ENCODE data around the gene GLUL. TPM values are rescaled to one million over a fixed set of nuclear protein-coding genes. Genes with fewer than 3 reads are reported as not detected.

GLUL gene
- total and polyA plus RNA-seq, 4 donors = 306 to 1,177 (median 723) TPM

- TF ChIP-seq YY1 (IDR thresholded peaks at IDR 0.05) = no peak
- TF ChIP-seq, protein P1, sequence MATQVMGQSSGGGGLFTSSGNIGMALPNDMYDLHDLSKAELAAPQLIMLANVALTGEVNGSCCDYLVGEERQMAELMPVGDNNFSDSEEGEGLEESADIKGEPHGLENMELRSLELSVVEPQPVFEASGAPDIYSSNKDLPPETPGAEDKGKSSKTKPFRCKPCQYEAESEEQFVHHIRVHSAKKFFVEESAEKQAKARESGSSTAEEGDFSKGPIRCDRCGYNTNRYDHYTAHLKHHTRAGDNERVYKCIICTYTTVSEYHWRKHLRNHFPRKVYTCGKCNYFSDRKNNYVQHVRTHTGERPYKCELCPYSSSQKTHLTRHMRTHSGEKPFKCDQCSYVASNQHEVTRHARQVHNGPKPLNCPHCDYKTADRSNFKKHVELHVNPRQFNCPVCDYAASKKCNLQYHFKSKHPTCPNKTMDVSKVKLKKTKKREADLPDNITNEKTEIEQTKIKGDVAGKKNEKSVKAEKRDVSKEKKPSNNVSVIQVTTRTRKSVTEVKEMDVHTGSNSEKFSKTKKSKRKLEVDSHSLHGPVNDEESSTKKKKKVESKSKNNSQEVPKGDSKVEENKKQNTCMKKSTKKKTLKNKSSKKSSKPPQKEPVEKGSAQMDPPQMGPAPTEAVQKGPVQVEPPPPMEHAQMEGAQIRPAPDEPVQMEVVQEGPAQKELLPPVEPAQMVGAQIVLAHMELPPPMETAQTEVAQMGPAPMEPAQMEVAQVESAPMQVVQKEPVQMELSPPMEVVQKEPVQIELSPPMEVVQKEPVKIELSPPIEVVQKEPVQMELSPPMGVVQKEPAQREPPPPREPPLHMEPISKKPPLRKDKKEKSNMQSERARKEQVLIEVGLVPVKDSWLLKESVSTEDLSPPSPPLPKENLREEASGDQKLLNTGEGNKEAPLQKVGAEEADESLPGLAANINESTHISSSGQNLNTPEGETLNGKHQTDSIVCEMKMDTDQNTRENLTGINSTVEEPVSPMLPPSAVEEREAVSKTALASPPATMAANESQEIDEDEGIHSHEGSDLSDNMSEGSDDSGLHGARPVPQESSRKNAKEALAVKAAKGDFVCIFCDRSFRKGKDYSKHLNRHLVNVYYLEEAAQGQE (IDR thresholded peaks at IDR 0.05) = no peak
- no peak for TF ChIP-seq HNF4A (conservative IDR thresholded peaks at IDR 0.05)
- TF ChIP-seq JUND (IDR thresholded peaks at IDR 0.05) = no peak
- TF ChIP-seq FOXA2 (IDR thresholded peaks at IDR 0.05) = no peak
- no peak for TF ChIP-seq MAX (IDR thresholded peaks at IDR 0.05)
- TF ChIP-seq ZBTB33 (IDR thresholded peaks at IDR 0.05) = no peak
- TF ChIP-seq, protein P2, sequence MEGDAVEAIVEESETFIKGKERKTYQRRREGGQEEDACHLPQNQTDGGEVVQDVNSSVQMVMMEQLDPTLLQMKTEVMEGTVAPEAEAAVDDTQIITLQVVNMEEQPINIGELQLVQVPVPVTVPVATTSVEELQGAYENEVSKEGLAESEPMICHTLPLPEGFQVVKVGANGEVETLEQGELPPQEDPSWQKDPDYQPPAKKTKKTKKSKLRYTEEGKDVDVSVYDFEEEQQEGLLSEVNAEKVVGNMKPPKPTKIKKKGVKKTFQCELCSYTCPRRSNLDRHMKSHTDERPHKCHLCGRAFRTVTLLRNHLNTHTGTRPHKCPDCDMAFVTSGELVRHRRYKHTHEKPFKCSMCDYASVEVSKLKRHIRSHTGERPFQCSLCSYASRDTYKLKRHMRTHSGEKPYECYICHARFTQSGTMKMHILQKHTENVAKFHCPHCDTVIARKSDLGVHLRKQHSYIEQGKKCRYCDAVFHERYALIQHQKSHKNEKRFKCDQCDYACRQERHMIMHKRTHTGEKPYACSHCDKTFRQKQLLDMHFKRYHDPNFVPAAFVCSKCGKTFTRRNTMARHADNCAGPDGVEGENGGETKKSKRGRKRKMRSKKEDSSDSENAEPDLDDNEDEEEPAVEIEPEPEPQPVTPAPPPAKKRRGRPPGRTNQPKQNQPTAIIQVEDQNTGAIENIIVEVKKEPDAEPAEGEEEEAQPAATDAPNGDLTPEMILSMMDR (IDR thresholded peaks at IDR 0.05; ENCODE audit: low read depth, low read length, missing input control) = no peak
- no peak for TF ChIP-seq GABPA (IDR thresholded peaks at IDR 0.05 in 1 of 2, conservative IDR thresholded peaks at IDR 0.05 in 1 of 2)
- no peak for TF ChIP-seq SP1 (IDR thresholded peaks at IDR 0.05)
- TF ChIP-seq EGR1 (IDR thresholded peaks at IDR 0.05; ENCODE audit: low read depth in 2 of 2) = no peak
- TF ChIP-seq, protein P3, sequence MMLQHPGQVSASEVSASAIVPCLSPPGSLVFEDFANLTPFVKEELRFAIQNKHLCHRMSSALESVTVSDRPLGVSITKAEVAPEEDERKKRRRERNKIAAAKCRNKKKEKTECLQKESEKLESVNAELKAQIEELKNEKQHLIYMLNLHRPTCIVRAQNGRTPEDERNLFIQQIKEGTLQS (IDR thresholded peaks at IDR 0.05) = no peak
- no peak for DNase-seq (ENCODE audit: low spot score)
These were observed 14.5 kb downstream of the GLUL start for GRCh38 chr1:182376936-182377574.

DNA sequence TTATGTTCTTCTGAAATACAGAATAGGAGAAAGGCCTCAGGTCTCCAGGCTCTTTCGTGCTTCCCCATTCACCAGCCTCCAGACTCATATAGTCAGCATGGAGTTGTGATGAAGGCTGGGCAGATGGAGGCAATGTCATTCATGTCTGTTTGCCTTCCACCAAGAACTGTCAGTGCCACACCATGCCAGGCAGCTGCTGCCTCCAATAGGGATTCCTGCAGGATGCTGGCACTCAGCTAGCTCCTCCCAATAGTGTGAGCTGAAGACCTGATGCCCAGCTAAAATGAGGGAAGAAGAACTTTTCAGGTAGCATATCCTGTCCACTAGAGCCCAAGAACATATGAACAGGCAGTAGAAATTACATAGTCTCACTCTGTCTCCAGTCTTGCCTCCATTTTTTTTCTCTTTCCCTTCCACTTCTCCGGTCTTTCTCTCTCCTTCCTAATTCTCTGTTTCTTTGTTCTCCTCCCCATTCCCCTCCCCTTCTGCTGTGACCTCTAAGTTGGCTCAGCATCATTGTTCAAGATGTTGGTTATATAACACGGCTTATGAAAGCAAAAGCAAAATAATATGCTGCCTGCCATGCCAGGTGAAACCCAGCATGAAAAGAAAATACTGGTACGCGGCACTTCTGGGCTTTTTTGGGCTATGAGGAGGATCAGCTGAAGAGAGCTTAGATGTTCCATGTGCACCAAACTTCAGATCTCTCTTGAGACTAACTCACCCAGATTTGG is 17.3 kb downstream of the GLUL start:
- Histone ChIP-seq H3K36me3 (ENCODE audit: control insufficient read depth in 4 of 4, insufficient read depth in 3 of 4, low read depth in 1 of 4, low read length in 3 of 4) (no peaks in the 10 kb centered on the region), H3K27me3 (ENCODE audit: control insufficient read depth in 4 of 4, insufficient read depth in 4 of 4, low read length in 3 of 4) (no peaks in the 10 kb centered on the region), H3K27ac (ENCODE audit: low read depth in 1 of 2, low read length in 2 of 2) (no peak overlapping the region), H3K4me1 (ENCODE audit: control insufficient read depth in 4 of 4, insufficient read depth in 4 of 4, low read length in 3 of 4) (no peaks in the 10 kb centered on the region), H3K9me3 (ENCODE audit: control insufficient read depth in 4 of 4, low read length in 3 of 4) (no peaks in the 10 kb centered on the region), H3K9ac (ENCODE audit: low read depth in 1 of 2, low read length in 2 of 2) (no peak overlapping the region), H3K4me3 (ENCODE audit: low read depth in 1 of 3, low read length in 3 of 3) (no peak overlapping the region)
- 90% methylated on average over 5 of the region's 5 CpGs for whole genome bisulfite sequencing
- DNase-seq (ENCODE audit: low spot score) = no peak
- TF ChIP-seq, protein P3 (IDR thresholded peaks at IDR 0.05) = no peak
- TF ChIP-seq FOXA1 (IDR thresholded peaks at IDR 0.05) = no peak
- TF ChIP-seq FOXA2 (IDR thresholded peaks at IDR 0.05) = no peak
- TF ChIP-seq YY1 (IDR thresholded peaks at IDR 0.05) = no peak
- no peak for TF ChIP-seq RAD21 (IDR thresholded peaks at IDR 0.05)
- no peak for TF ChIP-seq TAF1 (conservative IDR thresholded peaks at IDR 0.05)
- TF ChIP-seq NR2F2 (IDR thresholded peaks at IDR 0.05) = no peak
- TF ChIP-seq HNF4G (IDR thresholded peaks at IDR 0.05) = no peak
- TF ChIP-seq MAX (IDR thresholded peaks at IDR 0.05) = no peak
- TF ChIP-seq JUND (IDR thresholded peaks at IDR 0.05) = no peak
- TF ChIP-seq, protein P1 (IDR thresholded peaks at IDR 0.05) = no peak
- TF ChIP-seq RXRA (IDR thresholded peaks at IDR 0.05) = no peak

More at GRCh38 chr1:182376936-182377574, 14.5 kb downstream of the GLUL start:
- H3K4me3 ChIP-seq (ENCODE audit: low read depth in 1 of 3, low read length in 3 of 3) = no peak overlapping the region
- H3K27ac ChIP-seq (ENCODE audit: low read depth in 1 of 2, low read length in 2 of 2) = no peak overlapping the region
- no peak overlapping the region for H3K9ac ChIP-seq (ENCODE audit: low read depth in 1 of 2, low read length in 2 of 2)
- no peaks in the 10 kb centered on the region for H3K27me3 ChIP-seq (ENCODE audit: control insufficient read depth in 4 of 4, insufficient read depth in 4 of 4, low read length in 3 of 4)
- no peaks in the 10 kb centered on the region for H3K4me1 ChIP-seq (ENCODE audit: control insufficient read depth in 4 of 4, insufficient read depth in 4 of 4, low read length in 3 of 4)
- H3K36me3 ChIP-seq (ENCODE audit: control insufficient read depth in 4 of 4, insufficient read depth in 3 of 4, low read depth in 1 of 4, low read length in 3 of 4) = peaks cover 0 to 5% (median 0%) of the 10 kb centered on the region in 4 donors
- H3K9me3 ChIP-seq (ENCODE audit: control insufficient read depth in 4 of 4, low read length in 3 of 4) = no peaks in the 10 kb centered on the region

All from liver (tissue), 9 donors.